ENCODE results near the gene GPATCH4. TPM values are rescaled to one million over a fixed set of nuclear protein-coding genes. Genes with fewer than 3 reads are reported as not detected.

The GPATCH4 gene
- total and polyA plus RNA-seq, 2 donors (not counting 1 experiment from before 2014, with no cell fraction given): 11.3 to 38.3 TPM

DNA sequence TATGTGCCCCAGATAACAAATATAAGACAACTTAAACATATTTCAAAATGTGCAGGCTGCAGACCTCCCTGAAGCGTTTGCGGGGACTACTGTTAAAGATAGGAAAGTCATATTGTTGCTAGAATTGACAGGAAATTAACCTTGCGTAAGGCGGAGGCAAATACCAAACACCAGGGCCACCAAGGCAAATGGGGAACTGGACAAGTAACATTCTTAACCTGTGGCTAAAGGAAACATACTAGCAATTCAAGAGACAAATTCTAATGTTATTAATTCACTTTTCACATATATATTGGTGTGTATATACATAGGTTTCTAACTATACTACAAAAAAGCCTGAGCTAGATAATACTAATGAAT lies 24.8 kb upstream of the GPATCH4 start:
- no peaks in the 10 kb centered on the region for H3K79me2 ChIP-seq (ENCODE audit: control insufficient read depth, insufficient read depth, low read length)
- peak overlapping the region; percentile 2 for H3K27ac Mint-ChIP-seq
- DNase-seq: no peak
- CTCF ChIA-PET: interaction anchor here (0.6 to 12.9 kb wide), 21 partner anchors 9 to 962 kb away, joined by 3 to 173 read pairs (median 7); partner anchors contain the start of genes BCAN, CRABP2, MEF2D and MRPL24
- peaks cover 22 to 26% of the 10 kb centered on the region in 2 donors for H3K4me1 ChIP-seq (ENCODE audit: control insufficient read depth in 2 of 2, insufficient read depth in 2 of 2, low read length in 2 of 2)
- TF ChIP-seq CTCF (IDR thresholded peaks at IDR 0.05) (peak; percentile 53), EZH2 (IDR thresholded peaks at IDR 0.05; ENCODE audit: borderline replicate concordance, insufficient read depth, low read depth, low read length, poor library complexity, severe bottlenecking) (no peak)
- WGBS (ENCODE audit: insufficient coverage): no CpG with 5 or more reads among the region's 4 CpGs
- no peak for ATAC-seq (ENCODE audit: low read depth)
- no peaks in the 10 kb centered on the region for H3K9me3 Mint-ChIP-seq (ENCODE audit: insufficient read depth)
- peaks cover 2 to 64% (median 26%) of the 10 kb centered on the region in 4 experiments for H3K27me3 ChIP-seq (replicated peaks in 1 of 4; ENCODE audit: control extremely low read depth in 1 of 4, control insufficient read depth in 3 of 4, insufficient read depth in 4 of 4, low read length in 3 of 4)
- H3K4me1 Mint-ChIP-seq: peaks cover 15% of the 10 kb centered on the region
- H2AFZ ChIP-seq (ENCODE audit: insufficient read depth, low read depth, low read length, poor library complexity, severe bottlenecking): peak overlapping the region; percentile 71
- peak overlapping the region; percentile 84 for H3K4me3 Mint-ChIP-seq
- H3K27ac ChIP-seq (ENCODE audit: low read length in 2 of 2): no peak overlapping the region
- POLR2A ChIA-PET: interaction anchor here (0.6 kb wide), 1 partner anchor 126 kb away, joined by 5 read pairs; the partner anchor contains the start of gene MEF2D
- H3K36me3 ChIP-seq (replicated peaks in 1 of 2; ENCODE audit: control extremely low read depth in 1 of 2, control insufficient read depth in 1 of 2, extremely low read depth in 1 of 2, insufficient read depth in 2 of 2, low read length in 1 of 2): no peaks in the 10 kb centered on the region
- H3K9ac ChIP-seq (ENCODE audit: low read length): peak overlapping the region; percentile 54
- H4K20me1 ChIP-seq (ENCODE audit: control insufficient read depth, insufficient read depth, low read length, poor library complexity, severe bottlenecking): no peaks in the 10 kb centered on the region
- peak overlapping the region; percentile 83 for H3K4me2 ChIP-seq (replicated peaks; ENCODE audit: low read depth, low read length, poor library complexity, severe bottlenecking)
- intact Hi-C loops (cut with micrococcal nuclease): loop anchor here (1.0 to 2.0 kb wide), 2 partner anchors 52 to 99 kb away; no protein-coding TSS in a partner anchor
- H3K9me3 ChIP-seq (ENCODE audit: control extremely low read depth in 1 of 3, control insufficient read depth in 2 of 3, insufficient read depth in 1 of 3, low read length in 2 of 3): peaks cover 0 to 6% (median 4%) of the 10 kb centered on the region in 3 donors
- H3K4me3 ChIP-seq (ENCODE audit: control extremely low read depth in 1 of 5, extremely low read depth in 1 of 5, insufficient read depth in 1 of 5, low read depth in 2 of 5, low read length in 4 of 5): no peak overlapping the region
- peaks cover 51% of the 10 kb centered on the region for H3K27me3 Mint-ChIP-seq

GRCh38 chr1:156625436-156626078 lies 24.3 kb upstream of the GPATCH4 start:
- Histone ChIP-seq H3K27ac (ENCODE audit: low read length in 2 of 2) (no peak overlapping the region), H3K27me3 (replicated peaks in 1 of 4; ENCODE audit: control extremely low read depth in 1 of 4, control insufficient read depth in 3 of 4, insufficient read depth in 4 of 4, low read length in 3 of 4) (peaks cover 2 to 66% (median 27%) of the 10 kb centered on the region in 4 experiments), H2AFZ (ENCODE audit: insufficient read depth, low read depth, low read length, poor library complexity, severe bottlenecking) (peak overlapping the region; percentile 71), H3K79me2 (ENCODE audit: control insufficient read depth, insufficient read depth, low read length) (no peaks in the 10 kb centered on the region), H3K36me3 (replicated peaks in 1 of 2; ENCODE audit: control extremely low read depth in 1 of 2, control insufficient read depth in 1 of 2, extremely low read depth in 1 of 2, insufficient read depth in 2 of 2, low read length in 1 of 2) (no peaks in the 10 kb centered on the region), H3K4me2 (replicated peaks; ENCODE audit: low read depth, low read length, poor library complexity, severe bottlenecking) (peak overlapping the region; percentile 83), H3K4me3 (ENCODE audit: control extremely low read depth in 1 of 5, extremely low read depth in 1 of 5, insufficient read depth in 1 of 5, low read depth in 2 of 5, low read length in 4 of 5) (peak overlapping the region in 4 of 5 experiments; percentile 19 to 50 (median 47)), H3K9me3 (ENCODE audit: control extremely low read depth in 1 of 3, control insufficient read depth in 2 of 3, insufficient read depth in 1 of 3, low read length in 2 of 3) (peaks cover 0 to 6% (median 4%) of the 10 kb centered on the region in 3 donors), H3K9ac (ENCODE audit: low read length) (peak overlapping the region; percentile 54), H3K4me1 (ENCODE audit: control insufficient read depth in 2 of 2, insufficient read depth in 2 of 2, low read length in 2 of 2) (peaks cover 22 to 26% of the 10 kb centered on the region in 2 donors), H4K20me1 (ENCODE audit: control insufficient read depth, insufficient read depth, low read length, poor library complexity, severe bottlenecking) (no peaks in the 10 kb centered on the region)
- TF ChIP-seq CTCF (IDR thresholded peaks at IDR 0.05) (peak; percentile 91), EZH2 (IDR thresholded peaks at IDR 0.05; ENCODE audit: borderline replicate concordance, insufficient read depth, low read depth, low read length, poor library complexity, severe bottlenecking) (peak; percentile 99)
- DNase-seq: peak; percentile 86
- Mint-ChIP-seq H3K9me3 (ENCODE audit: insufficient read depth) (no peaks in the 10 kb centered on the region), H3K27ac (peak overlapping the region; percentile 2), H3K27me3 (peaks cover 49% of the 10 kb centered on the region), H3K4me3 (peak overlapping the region; percentile 84), H3K4me1 (peaks cover 15% of the 10 kb centered on the region)
- CTCF ChIA-PET: interaction anchor here (0.7 to 12.9 kb wide), 17 partner anchors 8 to 240 kb away, joined by 3 to 173 read pairs (median 6); partner anchors contain the start of genes BCAN, MRPL24, NAXE and NES
- POLR2A ChIA-PET: interaction anchor here (0.6 kb wide), 1 partner anchor 125 kb away, joined by 5 read pairs; the partner anchor contains the start of gene MEF2D
- ATAC-seq (ENCODE audit: low read depth): peak; percentile 75
- WGBS (ENCODE audit: insufficient coverage): 3% methylated on average over 42 of the region's 45 CpGs
- intact Hi-C loops (cut with micrococcal nuclease): loop anchor here (1.0 to 2.0 kb wide), 4 partner anchors 32 to 265 kb away; no protein-coding TSS in a partner anchor
